ENCODE results near the gene CYP46A1. TPM values are rescaled to one million over a fixed set of nuclear protein-coding genes. Genes with fewer than 3 reads are reported as not detected.
"Not testable (repeated sequence)": the region's sequence is repeated elsewhere in the genome, so short reads cannot be mapped to it uniquely, and the experiment has no call there.

The CYP46A1 gene
- 0.22 and 0.51 TPM in 2 replicates for total RNA-seq (2012; rRNA removed)

- peak within 1 kb of the TSS; percentile 88 for H3K9ac ChIP-seq (ENCODE audit: low read depth, low read length)
- H3K27me3 ChIP-seq (ENCODE audit: control insufficient read depth, insufficient read depth, low read length): peaks cover 41% of the 10 kb centered on the region
- H3K4me3 ChIP-seq (ENCODE audit: low read length): peak within 1 kb of the TSS; percentile 76
- H3K4me1 ChIP-seq (ENCODE audit: control insufficient read depth, insufficient read depth, low read length): peaks cover 10% of the 10 kb centered on the region
- H3K9me3 ChIP-seq (replicated peaks; ENCODE audit: low read length): peaks cover 2% of the 10 kb centered on the region
- H3K4me2 ChIP-seq (ENCODE audit: low read length): peak within 1 kb of the TSS; percentile 95
- no peaks in the 10 kb centered on the region for H3K36me3 ChIP-seq (ENCODE audit: insufficient read depth, low read length)
These were observed at the start of gene CYP46A1 for GRCh38 chr14:99683619-99684409. CYP46A1 (plus strand) TSS chr14:99684298; CDS start chr14:99684418, 120 bp downstream.

GRCh38 chr14:99634443-99634842, 49.7 kb upstream of the CYP46A1 start:
- no peaks in the 10 kb centered on the region for H3K36me3 ChIP-seq (ENCODE audit: insufficient read depth, low read length)
- no peak overlapping the region for H3K4me3 ChIP-seq (ENCODE audit: low read length)
- no peaks in the 10 kb centered on the region for H3K4me1 ChIP-seq (ENCODE audit: control insufficient read depth, insufficient read depth, low read length)
- H3K27me3 ChIP-seq (ENCODE audit: control insufficient read depth, insufficient read depth, low read length): peaks cover 32% of the 10 kb centered on the region
- H3K9me3 ChIP-seq (replicated peaks; ENCODE audit: low read length): no peaks in the 10 kb centered on the region
- H3K4me2 ChIP-seq (ENCODE audit: low read length): no peak overlapping the region
- no peak overlapping the region for H3K9ac ChIP-seq (ENCODE audit: low read depth, low read length)

GRCh38 chr14:99635116-99635515, 49.0 kb upstream of the CYP46A1 start:
- no peaks in the 10 kb centered on the region for H3K36me3 ChIP-seq (ENCODE audit: insufficient read depth, low read length)
- no peaks in the 10 kb centered on the region for H3K4me1 ChIP-seq (ENCODE audit: control insufficient read depth, insufficient read depth, low read length)
- H3K4me2 ChIP-seq (ENCODE audit: low read length): no peak overlapping the region
- no peaks in the 10 kb centered on the region for H3K9me3 ChIP-seq (replicated peaks; ENCODE audit: low read length)
- peaks cover 32% of the 10 kb centered on the region for H3K27me3 ChIP-seq (ENCODE audit: control insufficient read depth, insufficient read depth, low read length)
- no peak overlapping the region for H3K4me3 ChIP-seq (ENCODE audit: low read length)
- no peak overlapping the region for H3K9ac ChIP-seq (ENCODE audit: low read depth, low read length)

GRCh38 chr14:99636487-99636886, 47.6 kb upstream of the CYP46A1 start:
- Histone ChIP-seq H3K36me3 (ENCODE audit: insufficient read depth, low read length) (no peaks in the 10 kb centered on the region), H3K27me3 (ENCODE audit: control insufficient read depth, insufficient read depth, low read length) (peaks cover 22% of the 10 kb centered on the region)

GRCh38 chr14:99637624-99638023, 46.5 kb upstream of the CYP46A1 start:
- no peaks in the 10 kb centered on the region for H3K9me3 ChIP-seq (replicated peaks; ENCODE audit: low read length)

More at GRCh38 chr14:99636487-99636886, 47.6 kb upstream of the CYP46A1 start:
- Histone ChIP-seq H3K4me2 (ENCODE audit: low read length) (no peak overlapping the region), H3K9ac (ENCODE audit: low read depth, low read length) (no peak overlapping the region), H3K4me1 (ENCODE audit: control insufficient read depth, insufficient read depth, low read length) (no peaks in the 10 kb centered on the region), H3K4me3 (ENCODE audit: low read length) (no peak overlapping the region), H3K9me3 (replicated peaks; ENCODE audit: low read length) (no peaks in the 10 kb centered on the region)

GRCh38 chr14:99642771-99643170, 41.3 kb upstream of the CYP46A1 start:
- not testable (repeated sequence) for H3K4me2 ChIP-seq (ENCODE audit: low read length); H3K9me3 ChIP-seq (replicated peaks; ENCODE audit: low read length); H3K27me3 ChIP-seq (ENCODE audit: control insufficient read depth, insufficient read depth, low read length); H3K4me3 ChIP-seq (ENCODE audit: low read length); H3K9ac ChIP-seq (ENCODE audit: low read depth, low read length); H3K36me3 ChIP-seq (ENCODE audit: insufficient read depth, low read length)
- peaks cover 14% of the 10 kb centered on the region for H3K4me1 ChIP-seq (ENCODE audit: control insufficient read depth, insufficient read depth, low read length)

More at GRCh38 chr14:99637624-99638023, 46.5 kb upstream of the CYP46A1 start:
- Histone ChIP-seq H3K27me3 (ENCODE audit: control insufficient read depth, insufficient read depth, low read length) (peaks cover 17% of the 10 kb centered on the region), H3K9ac (ENCODE audit: low read depth, low read length) (no peak overlapping the region), H3K4me2 (ENCODE audit: low read length) (no peak overlapping the region), H3K4me1 (ENCODE audit: control insufficient read depth, insufficient read depth, low read length) (no peaks in the 10 kb centered on the region), H3K4me3 (ENCODE audit: low read length) (no peak overlapping the region), H3K36me3 (ENCODE audit: insufficient read depth, low read length) (no peaks in the 10 kb centered on the region)

GRCh38 chr14:99643343-99643742, 40.8 kb upstream of the CYP46A1 start:
- Histone ChIP-seq H3K4me1 (ENCODE audit: control insufficient read depth, insufficient read depth, low read length) (peaks cover 14% of the 10 kb centered on the region), H3K9me3 (replicated peaks; ENCODE audit: low read length) (no peaks in the 10 kb centered on the region), H3K27me3 (ENCODE audit: control insufficient read depth, insufficient read depth, low read length) (no peaks in the 10 kb centered on the region), H3K36me3 (ENCODE audit: insufficient read depth, low read length) (no peaks in the 10 kb centered on the region), H3K9ac (ENCODE audit: low read depth, low read length) (no peak overlapping the region), H3K4me3 (ENCODE audit: low read length) (no peak overlapping the region), H3K4me2 (ENCODE audit: low read length) (no peak overlapping the region)

- Histone ChIP-seq H3K27me3 (ENCODE audit: control insufficient read depth, insufficient read depth, low read length) (no peaks in the 10 kb centered on the region), H3K36me3 (ENCODE audit: insufficient read depth, low read length) (no peaks in the 10 kb centered on the region), H3K9ac (ENCODE audit: low read depth, low read length) (no peak overlapping the region), H3K4me1 (ENCODE audit: control insufficient read depth, insufficient read depth, low read length) (peaks cover 18% of the 10 kb centered on the region), H3K9me3 (replicated peaks; ENCODE audit: low read length) (no peaks in the 10 kb centered on the region), H3K4me2 (ENCODE audit: low read length) (no peak overlapping the region), H3K4me3 (ENCODE audit: low read length) (no peak overlapping the region)
These were observed 40.0 kb upstream of the CYP46A1 start for GRCh38 chr14:99644035-99644587.

- peaks cover 23% of the 10 kb centered on the region for H3K4me1 ChIP-seq (ENCODE audit: control insufficient read depth, insufficient read depth, low read length)
- H3K4me3 ChIP-seq (ENCODE audit: low read length): peak within 1 kb of the TSS; percentile 70
These were observed 39.2 kb upstream of the CYP46A1 start, which contains the start of gene HHIPL1 for GRCh38 chr14:99644723-99645544. HHIPL1 (plus strand) TSS chr14:99645129; CDS start chr14:99645208, 79 bp downstream.

GRCh38 chr14:99645545-99646505, 38.3 kb upstream of the CYP46A1 start:
- Histone ChIP-seq H3K4me3 (ENCODE audit: low read length) (peak overlapping the region; percentile 70), H3K36me3 (ENCODE audit: insufficient read depth, low read length) (no peaks in the 10 kb centered on the region), H3K9me3 (replicated peaks; ENCODE audit: low read length) (no peaks in the 10 kb centered on the region), H3K27me3 (ENCODE audit: control insufficient read depth, insufficient read depth, low read length) (no peaks in the 10 kb centered on the region), H3K4me2 (ENCODE audit: low read length) (peak overlapping the region; percentile 93), H3K4me1 (ENCODE audit: control insufficient read depth, insufficient read depth, low read length) (peaks cover 23% of the 10 kb centered on the region), H3K9ac (ENCODE audit: low read depth, low read length) (peak overlapping the region; percentile 78)

More at GRCh38 chr14:99644723-99645544, 39.2 kb upstream of the CYP46A1 start, which contains the start of gene HHIPL1:
- Histone ChIP-seq H3K9ac (ENCODE audit: low read depth, low read length) (peak within 1 kb of the TSS; percentile 78), H3K27me3 (ENCODE audit: control insufficient read depth, insufficient read depth, low read length) (no peaks in the 10 kb centered on the region), H3K36me3 (ENCODE audit: insufficient read depth, low read length) (no peaks in the 10 kb centered on the region), H3K9me3 (replicated peaks; ENCODE audit: low read length) (no peaks in the 10 kb centered on the region), H3K4me2 (ENCODE audit: low read length) (peak within 1 kb of the TSS; percentile 93)

Measured in skeletal muscle satellite cell (primary cell).